Hepatocyte (in vitro differentiated cells): ENCODE measurements around the gene GOLPH3. TPM values are rescaled to one million over a fixed set of nuclear protein-coding genes. Genes with fewer than 3 reads are reported as not detected.

ENCODE experiments used
- DNase-seq: peaks from one replicate; pipeline ENCODE4 v3.0.0-alpha.2; 2016; ENCODE audit warnings: low spot score
- H2AFZ ChIP-seq: fragments of 200-600 bp; sonication (generic); 2 replicates; pipeline ENCODE4 v1.6.0; 2016; ENCODE audit warnings: antibody characterized with exemption, mild to moderate bottlenecking
- H3K27ac ChIP-seq: fragments of 200-600 bp; sonication (generic); 2 replicates; pipeline ENCODE4 v1.5.1; 2016; ENCODE audit warnings: mild to moderate bottlenecking
- H3K27me3 ChIP-seq: fragments of 200-600 bp; sonication (generic); 2 replicates; pipeline ENCODE4 v1.6.1; 2016
- H3K36me3 ChIP-seq: fragments of 200-600 bp; sonication (generic); replicated peaks from 2 replicates; pipeline ENCODE4 v1.5.1; 2016; ENCODE audit warnings: low read depth; ENCODE audit not compliant: insufficient read depth
- H3K4me1 ChIP-seq: fragments of 200-600 bp; sonication (generic); 2 replicates; pipeline ENCODE4 v1.5.1; 2016; ENCODE audit warnings: mild to moderate bottlenecking, moderate library complexity; ENCODE audit not compliant: insufficient read depth
- H3K4me2 ChIP-seq: fragments of 200-600 bp; sonication (generic); 2 replicates; pipeline ENCODE4 v1.6.0; 2016
- H3K4me3 ChIP-seq: fragments of 200-600 bp; sonication (generic); 2 replicates; pipeline ENCODE4 v1.5.1; 2016; ENCODE audit warnings: mild to moderate bottlenecking
- H3K79me2 ChIP-seq: fragments of 200-600 bp; sonication (generic); 2 replicates; pipeline ENCODE4 v1.6.0; 2017; ENCODE audit warnings: mild to moderate bottlenecking
- H3K9me2 ChIP-seq: fragments of 200-600 bp; sonication (generic); replicated peaks from 2 replicates; pipeline ENCODE4 v1.6.0; 2017; ENCODE audit warnings: mild to moderate bottlenecking; ENCODE audit not compliant: insufficient read depth
- H3K9me3 ChIP-seq: fragments of 200-600 bp; sonication (generic); 2 replicates; pipeline ENCODE4 v1.5.1; 2016; ENCODE audit warnings: low read depth, mild to moderate bottlenecking
- H4K20me1 ChIP-seq: fragments of 200-600 bp; sonication (generic); 2 replicates; pipeline ENCODE4 v1.6.0; 2016; ENCODE audit warnings: mild to moderate bottlenecking; ENCODE audit not compliant: insufficient read depth, poor library complexity, severe bottlenecking
- CTCF ChIP-seq: fragments of 200-600 bp; sonication (generic); IDR thresholded peaks from 2 replicates; pipeline ENCODE4 v1.5.1; 2016; ENCODE audit warnings: antibody characterized with exemption, mild to moderate bottlenecking; ENCODE audit not compliant: poor library complexity
- EZH2 ChIP-seq: fragments of 200-600 bp; sonication (generic); IDR thresholded peaks from 2 replicates; pipeline ENCODE4 v1.6.1; 2016; ENCODE audit warnings: antibody characterized with exemption, mild to moderate bottlenecking, borderline replicate concordance
- EZH2phosphoT487 ChIP-seq: fragments of 200-600 bp; sonication (generic); IDR thresholded peaks from one replicate; pipeline ENCODE4 v1.6.1; 2018; ENCODE audit warnings: antibody characterized with exemption, mild to moderate bottlenecking, low read depth, moderate library complexity; ENCODE audit not compliant: unreplicated experiment, severe bottlenecking
- WGBS: methylation state at CpG from one replicate; pipeline ENCODE4 v1.1.6; 2016; ENCODE audit warnings: low lambda C conversion rate; ENCODE audit errors: missing lambda C conversion rate; 5-methylcytosine and 5-hydroxymethylcytosine counted together
- polyA plus RNA-seq: library from polyadenylated mRNA; unstranded; fragments of >200 nt; fragmentation: Nextera tagmentation; extraction: Ambion mirVana; gene quantifications from 2 replicates; pipeline ENCODE4 v1.2.1, GENCODE V29; 2016
- total RNA-seq: library from RNA; depleted of rRNA; stranded (reverse); fragments of >200 nt; gene quantifications from 2 replicates; pipeline ENCODE4 v1.2.3, GENCODE V29; 2014

GOLPH3 gene
- total and polyA plus RNA-seq, 2 experiments from 2014 or later = 115 to 145 TPM

GRCh38 chr5:32132757-32133156, 41.4 kb downstream of the GOLPH3 start:
- peaks cover 95% of the 10 kb centered on the region for H3K79me2 ChIP-seq

GRCh38 chr5:32131604-32132003, 42.5 kb downstream of the GOLPH3 start:
- peaks cover 57% of the 10 kb centered on the region for H4K20me1 ChIP-seq
- no peak overlapping the region for H3K27ac ChIP-seq
- no peaks in the 10 kb centered on the region for H3K36me3 ChIP-seq
- TF ChIP-seq EZH2phosphoT487 = no peak
- TF ChIP-seq EZH2 = no peak
- TF ChIP-seq CTCF = no peak
- WGBS = 97% methylated on average over 1 of the region's 1 CpG
- no peak overlapping the region for H3K4me3 ChIP-seq
- H3K4me1 ChIP-seq = no peaks in the 10 kb centered on the region
- H3K9me2 ChIP-seq = no peaks in the 10 kb centered on the region
- no peaks in the 10 kb centered on the region for H3K9me3 ChIP-seq
- H3K79me2 ChIP-seq = peaks cover 95% of the 10 kb centered on the region
- DNase-seq = no peak
- H2AFZ ChIP-seq = no peak overlapping the region
- no peaks in the 10 kb centered on the region for H3K27me3 ChIP-seq
- no peak overlapping the region for H3K4me2 ChIP-seq

More at GRCh38 chr5:32132757-32133156, 41.4 kb downstream of the GOLPH3 start:
- no peak overlapping the region for H3K4me2 ChIP-seq
- H3K4me1 ChIP-seq = no peaks in the 10 kb centered on the region
- H3K9me3 ChIP-seq = no peaks in the 10 kb centered on the region
- no peak overlapping the region for H3K4me3 ChIP-seq
- no peaks in the 10 kb centered on the region for H3K27me3 ChIP-seq
- no peaks in the 10 kb centered on the region for H3K9me2 ChIP-seq
- no peak overlapping the region for H2AFZ ChIP-seq
- DNase-seq = no peak
- H3K27ac ChIP-seq = no peak overlapping the region
- H3K36me3 ChIP-seq = no peaks in the 10 kb centered on the region
- H4K20me1 ChIP-seq = peaks cover 56% of the 10 kb centered on the region
- TF ChIP-seq EZH2phosphoT487 = no peak
- TF ChIP-seq CTCF = no peak
- TF ChIP-seq EZH2 = no peak

- Histone ChIP-seq H3K9me3 (no peaks in the 10 kb centered on the region), H3K4me1 (no peaks in the 10 kb centered on the region), H3K27me3 (no peaks in the 10 kb centered on the region), H3K4me2 (no peak overlapping the region), H3K27ac (no peak overlapping the region), H3K9me2 (no peaks in the 10 kb centered on the region), H3K36me3 (no peaks in the 10 kb centered on the region), H3K4me3 (no peak overlapping the region), H3K79me2 (peaks cover 97% of the 10 kb centered on the region), H4K20me1 (peaks cover 59% of the 10 kb centered on the region), H2AFZ (no peak overlapping the region)
- 85% methylated on average over 3 of the region's 3 CpGs for WGBS
- DNase-seq = no peak
- no peak for TF ChIP-seq EZH2
- TF ChIP-seq EZH2phosphoT487 = no peak
Measured at GRCh38 chr5:32130865-32131264, 43.3 kb downstream of the GOLPH3 start.

GRCh38 chr5:32129074-32129598, 45.0 kb downstream of the GOLPH3 start:
- H3K4me2 ChIP-seq = no peak overlapping the region
- H2AFZ ChIP-seq = no peak overlapping the region
- TF ChIP-seq EZH2phosphoT487 (no peak), CTCF (no peak), EZH2 (no peak)
- DNase-seq = no peak
- no peaks in the 10 kb centered on the region for H3K4me1 ChIP-seq
- no peaks in the 10 kb centered on the region for H3K27me3 ChIP-seq
- WGBS = 83% methylated on average over 7 of the region's 7 CpGs
- H3K27ac ChIP-seq = no peak overlapping the region
- peaks cover 97% of the 10 kb centered on the region for H3K79me2 ChIP-seq
- H3K36me3 ChIP-seq = no peaks in the 10 kb centered on the region
- H3K9me3 ChIP-seq = no peaks in the 10 kb centered on the region
- peaks cover 57% of the 10 kb centered on the region for H4K20me1 ChIP-seq
- H3K9me2 ChIP-seq = no peaks in the 10 kb centered on the region
- H3K4me3 ChIP-seq = no peak overlapping the region
